ENCODE results near the gene PRKG1. TPM values are rescaled to one million over a fixed set of nuclear protein-coding genes. Genes with fewer than 3 reads are reported as not detected.

PRKG1 gene
- total RNA-seq, 1 experiment from 2014 or later = 10.4 TPM

DNA sequence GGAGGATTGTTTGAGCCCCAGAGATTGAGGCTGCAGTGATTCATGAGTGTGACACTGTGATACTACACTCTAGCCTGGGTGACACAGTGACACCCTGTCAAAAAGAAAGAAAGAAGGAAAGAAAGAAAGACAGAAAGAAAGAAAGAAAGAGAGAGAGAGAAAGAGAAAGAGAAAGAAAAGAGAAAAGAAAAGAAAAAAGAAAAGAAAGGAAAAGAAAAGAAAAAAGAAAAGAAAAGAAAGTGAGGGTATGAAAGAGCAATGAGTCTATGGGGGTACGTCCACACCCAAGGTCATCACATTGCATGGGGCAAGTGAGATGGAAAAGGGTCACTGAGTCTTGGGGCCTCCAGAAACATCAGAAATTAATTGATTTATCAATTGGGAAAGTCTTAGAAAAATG lies 760.3 kb downstream of the PRKG1 start:
- Histone ChIP-seq H4K5ac (ENCODE audit: insufficient read length, low read depth, low read length) (no peak overlapping the region), H3K79me2 (ENCODE audit: insufficient read depth, low read length) (no peaks in the 10 kb centered on the region), H3K18ac (ENCODE audit: insufficient read length, low read depth, low read length) (no peak overlapping the region), H3K27me3 (ENCODE audit: insufficient read depth, low read length) (no peaks in the 10 kb centered on the region), H3K9me3 (ENCODE audit: control insufficient read depth, low read depth, low read length) (no peaks in the 10 kb centered on the region), H2BK15ac (ENCODE audit: low read depth, low read length) (no peak overlapping the region), H3T11ph (ENCODE audit: low read length) (no peak overlapping the region), H2AFZ (ENCODE audit: low read length) (no peak overlapping the region), H4K20me1 (ENCODE audit: control insufficient read depth, insufficient read depth, insufficient read length) (no peaks in the 10 kb centered on the region), H4K91ac (ENCODE audit: insufficient read length, low read depth, low read length) (no peak overlapping the region), H3K14ac (ENCODE audit: insufficient read depth, low read length) (no peak overlapping the region), H3K4me1 (ENCODE audit: insufficient read depth, low read length) (no peaks in the 10 kb centered on the region), H2BK120ac (ENCODE audit: low read depth, low read length, poor library complexity, severe bottlenecking) (no peak overlapping the region), H3K27ac (ENCODE audit: insufficient read length, low read depth, low read length) (no peak overlapping the region), H2BK5ac (ENCODE audit: insufficient read length, low read length) (no peak overlapping the region), H3K4me2 (ENCODE audit: insufficient read depth, insufficient read length, low read length) (no peak overlapping the region), H2BK12ac (ENCODE audit: insufficient read length, low read depth, low read length) (no peak overlapping the region), H3K79me1 (ENCODE audit: insufficient read depth, low read depth, low read length, poor library complexity, severe bottlenecking) (no peaks in the 10 kb centered on the region), H2AK5ac (ENCODE audit: insufficient read length, low read length) (no peak overlapping the region), H3K23ac (ENCODE audit: insufficient read length, low read depth, low read length) (no peak overlapping the region), H3K56ac (ENCODE audit: insufficient read length, low read depth, low read length) (no peak overlapping the region), H3K23me2 (ENCODE audit: insufficient read length, low read depth, low read length, poor library complexity, severe bottlenecking) (no peaks in the 10 kb centered on the region), H4K8ac (replicated peaks; ENCODE audit: insufficient read length, low read depth, low read length) (no peak overlapping the region), H3K4ac (ENCODE audit: low read depth, low read length) (no peak overlapping the region), H3K9ac (ENCODE audit: extremely low read depth, insufficient read length, low read length) (no peak overlapping the region), H2BK20ac (ENCODE audit: low read depth, low read length, poor library complexity, severe bottlenecking) (no peak overlapping the region)
- H3K36me3 Mint-ChIP-seq (ENCODE audit: insufficient read depth in 1 of 3, low read depth in 3 of 3) = peaks cover 0 to 19% (median 7%) of the 10 kb centered on the region in 3 experiments; a peak in 4 of 7 replicates
- H3K27me3 Mint-ChIP-seq (ENCODE audit: low read depth) = no peaks in the 10 kb centered on the region
- H3K9me3 Mint-ChIP-seq = peaks cover 7 to 11% of the 10 kb centered on the region in 2 experiments
- no CpG with 5 or more reads among the region's 1 CpG for WGBS (ENCODE audit: extremely low coverage, insufficient read length, low lambda C conversion rate)
- H3K4me1 Mint-ChIP-seq = peaks cover 34% of the 10 kb centered on the region in 2 experiments
- no peak overlapping the region for H3K4me3 Mint-ChIP-seq
- TF ChIP-seq, protein P1, sequence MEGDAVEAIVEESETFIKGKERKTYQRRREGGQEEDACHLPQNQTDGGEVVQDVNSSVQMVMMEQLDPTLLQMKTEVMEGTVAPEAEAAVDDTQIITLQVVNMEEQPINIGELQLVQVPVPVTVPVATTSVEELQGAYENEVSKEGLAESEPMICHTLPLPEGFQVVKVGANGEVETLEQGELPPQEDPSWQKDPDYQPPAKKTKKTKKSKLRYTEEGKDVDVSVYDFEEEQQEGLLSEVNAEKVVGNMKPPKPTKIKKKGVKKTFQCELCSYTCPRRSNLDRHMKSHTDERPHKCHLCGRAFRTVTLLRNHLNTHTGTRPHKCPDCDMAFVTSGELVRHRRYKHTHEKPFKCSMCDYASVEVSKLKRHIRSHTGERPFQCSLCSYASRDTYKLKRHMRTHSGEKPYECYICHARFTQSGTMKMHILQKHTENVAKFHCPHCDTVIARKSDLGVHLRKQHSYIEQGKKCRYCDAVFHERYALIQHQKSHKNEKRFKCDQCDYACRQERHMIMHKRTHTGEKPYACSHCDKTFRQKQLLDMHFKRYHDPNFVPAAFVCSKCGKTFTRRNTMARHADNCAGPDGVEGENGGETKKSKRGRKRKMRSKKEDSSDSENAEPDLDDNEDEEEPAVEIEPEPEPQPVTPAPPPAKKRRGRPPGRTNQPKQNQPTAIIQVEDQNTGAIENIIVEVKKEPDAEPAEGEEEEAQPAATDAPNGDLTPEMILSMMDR (conservative IDR thresholded peaks at IDR 0.05) = no peak
- no peak for DNase-seq
- peak overlapping the region in 1 of 3 experiments; percentile 37; a peak in 1 of 7 replicates for H3K27ac Mint-ChIP-seq

Data from H9 (cell line).